DLD1 (cell line): ENCODE measurements around the gene SPATA2L.

Source experiments
- in situ Hi-C: cut with HindIII; loops from 2 replicates; pipeline ENCODE4 v1.10.0; 2017; ENCODE audit warnings: low sequenced_read_pairs

Gene SPATA2L

GRCh38 chr16:89661215-89661614 is 40.3 kb downstream of the SPATA2L start:
- in situ Hi-C loops: no loop called here

- in situ Hi-C loops: no loop called here
Measured at GRCh38 chr16:89660146-89660545, 41.4 kb downstream of the SPATA2L start.

- in situ Hi-C loops: no loop called here
Measured at GRCh38 chr16:89658221-89658879, 43.2 kb downstream of the SPATA2L start.

- in situ Hi-C loops: no loop called here
Measured at GRCh38 chr16:89657442-89658220, 43.9 kb downstream of the SPATA2L start, which contains the start of the genes CHMP1A and SPATA33. CHMP1A (minus strand) TSS chr16:89657708; CDS start chr16:89657588, 120 bp downstream. SPATA33 (plus strand) TSS chr16:89657836; CDS start chr16:89657912, 76 bp downstream.

GRCh38 chr16:89656435-89657121 is 44.9 kb downstream of the SPATA2L start:
- in situ Hi-C loops: no loop called here

- in situ Hi-C loops: no loop called here
Measured at GRCh38 chr16:89655062-89655643, 46.4 kb downstream of the SPATA2L start.

- in situ Hi-C loops: no loop called here
Measured at GRCh38 chr16:89653656-89654295, 47.7 kb downstream of the SPATA2L start.

- in situ Hi-C loops: no loop called here
Measured at GRCh38 chr16:89651584-89651983, 49.9 kb downstream of the SPATA2L start.

GRCh38 chr16:89646906-89647305 is 54.6 kb downstream of the SPATA2L start:
- in situ Hi-C loops: no loop called here
